HCT116 (cell line): ENCODE measurements around the gene NANOG. TPM values are rescaled to one million over a fixed set of nuclear protein-coding genes. Genes with fewer than 3 reads are reported as not detected.
"Not testable (repeated sequence)": the region's sequence is repeated elsewhere in the genome, so short reads cannot be mapped to it uniquely, and the experiment has no call there.

Source experiments
- ATAC-seq: fragments of 200-7000 bp; cut with Tn5 transposase; 2 replicates; pipeline ENCODE4 v1.9.1; 2020; ENCODE audit warnings: mild to moderate bottlenecking, moderate library complexity
- BruUV-seq: library from RNA; stranded (reverse); fragments of 400-500 nt; replicated peaks from 2 replicates; lab custom pipeline; 2021; lab: Mats Ljungman, UMichigan
- CTCF ChIA-PET: fragments of 300-600 bp; sonication (Branson Sonifier 250); formaldehyde crosslinking; loops from one replicate; lab custom pipeline; 2021; ENCODE audit warnings: antibody characterized with exemption; lab: Charles Lee
- POLR2A ChIA-PET: fragments of 300-600, 350-600 bp; sonication (Branson Sonifier 250); formaldehyde crosslinking; loops from one replicate; lab custom pipeline; 2021; ENCODE audit warnings: antibody characterized with exemption; lab: Charles Lee
- RAD21 ChIA-PET, 2 experiments: fragments of 300-600 bp; sonication (Branson Sonifier 250); formaldehyde crosslinking; loops; one replicate each; lab custom pipeline; 2023; ENCODE audit warnings: low total read pairs in 2 of 2; ENCODE audit not compliant: uncharacterized antibody in 2 of 2, unreplicated experiment in 2 of 2, low non-redundant PET in 1 of 2; lab: Charles Lee
- DNase-seq: peaks from one replicate; pipeline ENCODE4 v3.0.0-alpha.2; 2010; ENCODE audit warnings: low read depth, low spot score
- H2AFZ ChIP-seq: fragments of 200-600 bp; shearing (Covaris generic), sonication (generic); 2 replicates; pipeline ENCODE4 v1.6.1; 2017; ENCODE audit warnings: low read depth, mixed run types, mixed read lengths, antibody characterized with exemption, low read length; ENCODE audit not compliant: poor library complexity, severe bottlenecking
- H3K27ac ChIP-seq: 2 replicates; pipeline ENCODE4 v1.5.1; 2012; ENCODE audit warnings: low read depth, low read length
- H3K27me3 ChIP-seq: fragments of 200-600 bp; sonication (generic); 2 replicates; pipeline ENCODE4 v1.6.1; 2016; ENCODE audit warnings: mixed run types, low read length, mixed read lengths; ENCODE audit not compliant: insufficient read depth
- H3K36me3 ChIP-seq, 2 experiments: fragments of 200-500 bp in 1 of 2; fragments of 200-600 bp in 1 of 2; sonication (Bioruptor generic) in 1 of 2; sonication (generic) in 1 of 2; 2 replicates each; pipeline versions ENCODE4 v1.5.1 to v1.6.1; 2014 to 2016; ENCODE audit warnings: low read length in 2 of 2, inconsistent platforms in 1 of 2, mixed read lengths in 1 of 2, mixed run types in 1 of 2; ENCODE audit not compliant: insufficient read depth in 2 of 2, control insufficient read depth in 1 of 2
- H3K4me1 ChIP-seq, 2 experiments: fragments of 200-600 bp in 1 of 2; sonication (generic) in 1 of 2; 2 replicates each; pipeline versions ENCODE4 v1.5.1 to v1.6.1; 2012 to 2017; ENCODE audit warnings: low read length in 2 of 2, inconsistent platforms in 1 of 2, mild to moderate bottlenecking in 1 of 2, mixed read lengths in 1 of 2, mixed run types in 1 of 2, moderate library complexity in 1 of 2; ENCODE audit not compliant: insufficient read depth in 2 of 2, control insufficient read depth in 1 of 2
- H3K4me2 ChIP-seq: fragments of 200-600 bp; sonication (generic); 2 replicates; pipeline ENCODE4 v1.6.1; 2017; ENCODE audit warnings: mixed run types, low read length, mixed read lengths
- H3K4me3 ChIP-seq, 2 experiments: fragments of 200-600 bp in 1 of 2; sonication (generic) in 1 of 2; replicated peaks in 1 of 2; 2 replicates each; pipeline ENCODE4 v1.5.1; 2011 to 2016; ENCODE audit warnings: low read length in 2 of 2, control low read depth in 1 of 2, low read depth in 1 of 2, mild to moderate bottlenecking in 1 of 2, mixed read lengths in 1 of 2, mixed run types in 1 of 2
- H3K79me2 ChIP-seq: fragments of 200-600 bp; sonication (generic); 2 replicates; pipeline ENCODE4 v1.6.1; 2017; ENCODE audit warnings: mild to moderate bottlenecking, mixed run types, low read length, moderate library complexity, mixed read lengths; ENCODE audit not compliant: insufficient read depth
- H3K9ac ChIP-seq: fragments of 200-600 bp; sonication (generic); 2 replicates; pipeline ENCODE4 v1.6.1; 2016; ENCODE audit warnings: low read length, mixed read lengths
- H3K9me2 ChIP-seq: fragments of 200-600 bp; sonication (generic), shearing (Covaris generic); 2 replicates; pipeline ENCODE4 v1.6.1; 2017; ENCODE audit warnings: mixed run types, mild to moderate bottlenecking, moderate library complexity; ENCODE audit not compliant: insufficient read depth
- H3K9me3 ChIP-seq, 2 experiments: fragments of 200-500 bp in 1 of 2; fragments of 200-600 bp in 1 of 2; sonication (Bioruptor generic) in 1 of 2; sonication (generic) in 1 of 2; 2 replicates each; pipeline ENCODE4 v1.6.1; 2014 to 2017; ENCODE audit warnings: low read length in 2 of 2, mixed read lengths in 2 of 2, inconsistent platforms in 1 of 2, low read depth in 1 of 2, mild to moderate bottlenecking in 1 of 2, mixed run types in 1 of 2, moderate library complexity in 1 of 2; ENCODE audit not compliant: control insufficient read depth in 1 of 2, insufficient read depth in 1 of 2
- H4K20me1 ChIP-seq: fragments of 200-600 bp; sonication (generic), shearing (Covaris generic); 2 replicates; pipeline ENCODE4 v1.6.1; 2017; ENCODE audit warnings: mixed run types, mild to moderate bottlenecking, moderate library complexity; ENCODE audit not compliant: insufficient read depth
- CEBPB ChIP-seq: IDR thresholded peaks from 2 replicates; pipeline ENCODE4 v1.6.1; 2012; ENCODE audit warnings: low read depth
- JUND ChIP-seq: IDR thresholded peaks from 2 replicates; pipeline ENCODE4 v1.6.1; 2012
- YY1 ChIP-seq: IDR thresholded peaks from 2 replicates; pipeline ENCODE4 v1.6.1; 2011; ENCODE audit warnings: low read length, low read depth, moderate library complexity, mild to moderate bottlenecking; ENCODE audit not compliant: insufficient replicate concordance; ENCODE audit errors: extremely low read depth
- intact Hi-C: fragments of 100-400 bp; cut with micrococcal nuclease; formaldehyde crosslinking; loops from 2 replicates; pipeline ENCODE4 v1.10.0; 2022
- total RNA-seq: library from RNA; stranded (reverse); gene quantifications from one replicate; pipeline ENCODE4 v1.2.1, GENCODE V29; 2021; ENCODE audit not compliant: unreplicated experiment

NANOG gene
- total RNA-seq, 1 experiment from 2014 or later, result 0.22 TPM

DNA sequence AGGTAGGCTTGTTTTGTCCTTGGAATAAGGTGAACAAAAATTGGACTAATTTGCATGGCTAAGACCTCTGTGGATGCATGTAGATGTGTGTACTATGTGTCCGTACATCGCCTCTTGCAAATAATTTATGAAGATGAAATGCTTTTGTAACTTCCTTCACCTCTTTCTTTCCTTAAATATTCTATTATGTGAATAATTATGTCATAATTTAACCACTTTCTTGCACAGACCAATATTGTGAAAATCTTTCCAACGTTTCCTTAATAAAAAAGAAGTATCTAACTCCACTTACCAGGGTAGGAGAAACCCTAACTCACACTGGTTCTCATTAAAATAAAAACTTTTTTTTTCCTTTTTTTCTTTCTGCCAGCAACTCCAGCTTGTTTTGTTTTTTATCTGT is 4.0 kb downstream of the NANOG start:
- POLR2A ChIA-PET, result no interaction called here

DNA sequence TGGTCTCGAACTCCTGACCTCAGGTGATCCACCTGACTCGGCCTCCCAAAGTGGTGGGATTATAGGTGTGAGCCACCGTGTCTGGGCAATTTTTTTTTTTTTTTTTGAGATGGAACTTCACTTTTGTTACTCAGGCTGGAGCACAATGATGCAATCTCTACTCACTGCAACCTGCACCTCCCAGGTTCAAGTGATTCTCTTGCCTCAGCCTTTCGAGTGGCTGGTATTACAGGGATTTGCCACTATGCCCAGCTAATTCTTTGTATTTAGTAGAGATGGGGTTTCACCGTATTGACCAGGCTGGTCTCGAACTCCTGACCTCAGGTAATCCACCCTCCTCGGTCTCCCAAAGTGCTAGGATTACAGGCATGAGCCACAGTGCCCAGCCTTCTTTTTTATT is 8.1 kb downstream of the NANOG start:
- H3K27ac ChIP-seq, ATAC-seq, H2AFZ ChIP-seq, DNase-seq, BruUV-seq, RAD21 ChIA-PET, H4K20me1 ChIP-seq, H3K9ac ChIP-seq, intact Hi-C loops, H3K4me2 ChIP-seq, H3K79me2 ChIP-seq, H3K4me1 ChIP-seq, H3K9me2 ChIP-seq, H3K27me3 ChIP-seq, H3K9me3 ChIP-seq, H3K36me3 ChIP-seq, H3K4me3 ChIP-seq: not testable (repeated sequence)
- POLR2A ChIA-PET, result interaction anchor here (1.8 kb wide), 1 partner anchor 108 kb away, joined by 12 read pairs; no protein-coding TSS in a partner anchor
- CTCF ChIA-PET, result interaction anchor here (2.2 kb wide), 1 partner anchor 10 kb away, joined by 9 read pairs; no protein-coding TSS in a partner anchor

More for the DNA sequence above, 4.0 kb downstream of the NANOG start:
- H4K20me1 ChIP-seq, result no peaks in the 10 kb centered on the region
- no peaks in the 10 kb centered on the region for H3K27me3 ChIP-seq
- TF ChIP-seq YY1 (no peak), JUND (no peak), CEBPB (no peak)
- TF ChIP-seq, all 23 proteins: peak for 0
- no peak for ATAC-seq
- H3K27ac ChIP-seq, result no peak overlapping the region
- intact Hi-C loops, result no loop called here
- RAD21 ChIA-PET, result no interaction called here
- H3K4me3 ChIP-seq, result no peak overlapping the region
- H3K79me2 ChIP-seq, result no peaks in the 10 kb centered on the region
- DNase-seq, result no peak
- no TSS peak for BruUV-seq
- no peaks in the 10 kb centered on the region for H3K9me2 ChIP-seq
- CTCF ChIA-PET, result no interaction called here
- no peaks in the 10 kb centered on the region for H3K36me3 ChIP-seq
- no peaks in the 10 kb centered on the region for H3K4me1 ChIP-seq
- H2AFZ ChIP-seq, result no peak overlapping the region
- no peaks in the 10 kb centered on the region for H3K9me3 ChIP-seq
- no peak overlapping the region for H3K4me2 ChIP-seq
- H3K9ac ChIP-seq, result no peak overlapping the region
